ENCODE data around the gene UVRAG. TPM values are rescaled to one million over a fixed set of nuclear protein-coding genes. Genes with fewer than 3 reads are reported as not detected.

Gene UVRAG
- total RNA-seq, 1 experiment from 2014 or later: 31.3 TPM

DNA sequence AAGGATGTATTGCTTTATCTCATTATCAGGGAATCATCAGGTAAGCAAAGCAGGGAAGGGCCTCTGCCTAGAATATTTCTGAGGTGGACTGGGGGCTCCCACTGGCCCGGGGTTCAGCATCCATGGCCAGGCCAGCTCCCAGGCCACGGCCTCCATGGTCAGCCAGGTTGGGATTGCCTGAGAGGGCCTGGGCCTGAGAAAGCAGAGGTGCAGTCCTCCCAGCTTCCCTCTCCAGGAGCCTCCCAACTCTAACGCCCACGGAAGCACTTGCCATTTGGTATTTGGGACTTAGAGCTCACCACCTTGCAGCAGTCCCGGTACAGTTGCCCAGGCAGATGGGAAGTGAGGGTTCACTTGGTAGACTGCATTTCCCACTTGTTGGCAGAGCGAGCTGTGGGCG lies 33.7 kb upstream of the UVRAG start:
- Histone ChIP-seq H3K4me3 (ENCODE audit: low read depth, low read length) (no peak overlapping the region), H3K9me3 (no peaks in the 10 kb centered on the region), H3K4me1 (peaks cover 54% of the 10 kb centered on the region), H3K36me3 (ENCODE audit: control insufficient read depth, insufficient read depth, low read length) (peaks cover 9% of the 10 kb centered on the region), H3K27me3 (replicated peaks; ENCODE audit: control insufficient read depth, insufficient read depth, low read length) (no peaks in the 10 kb centered on the region)
- no peak for DNase-seq
- Mint-ChIP-seq H3K27ac (ENCODE audit: unreplicated experiment) (no peak overlapping the region), H3K36me3 (ENCODE audit: insufficient read depth, unreplicated experiment) (peaks cover 6% of the 10 kb centered on the region), H3K4me3 (ENCODE audit: unreplicated experiment) (no peak overlapping the region), H3K27me3 (ENCODE audit: insufficient read depth, unreplicated experiment) (no peaks in the 10 kb centered on the region), H3K9me3 (ENCODE audit: unreplicated experiment) (no peaks in the 10 kb centered on the region), H3K4me1 (ENCODE audit: low read depth, unreplicated experiment) (peaks cover 53% of the 10 kb centered on the region)
- BruUV-seq (replicated peaks): no TSS peak
- TF ChIP-seq, protein P1, sequence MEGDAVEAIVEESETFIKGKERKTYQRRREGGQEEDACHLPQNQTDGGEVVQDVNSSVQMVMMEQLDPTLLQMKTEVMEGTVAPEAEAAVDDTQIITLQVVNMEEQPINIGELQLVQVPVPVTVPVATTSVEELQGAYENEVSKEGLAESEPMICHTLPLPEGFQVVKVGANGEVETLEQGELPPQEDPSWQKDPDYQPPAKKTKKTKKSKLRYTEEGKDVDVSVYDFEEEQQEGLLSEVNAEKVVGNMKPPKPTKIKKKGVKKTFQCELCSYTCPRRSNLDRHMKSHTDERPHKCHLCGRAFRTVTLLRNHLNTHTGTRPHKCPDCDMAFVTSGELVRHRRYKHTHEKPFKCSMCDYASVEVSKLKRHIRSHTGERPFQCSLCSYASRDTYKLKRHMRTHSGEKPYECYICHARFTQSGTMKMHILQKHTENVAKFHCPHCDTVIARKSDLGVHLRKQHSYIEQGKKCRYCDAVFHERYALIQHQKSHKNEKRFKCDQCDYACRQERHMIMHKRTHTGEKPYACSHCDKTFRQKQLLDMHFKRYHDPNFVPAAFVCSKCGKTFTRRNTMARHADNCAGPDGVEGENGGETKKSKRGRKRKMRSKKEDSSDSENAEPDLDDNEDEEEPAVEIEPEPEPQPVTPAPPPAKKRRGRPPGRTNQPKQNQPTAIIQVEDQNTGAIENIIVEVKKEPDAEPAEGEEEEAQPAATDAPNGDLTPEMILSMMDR (IDR thresholded peaks at IDR 0.05; ENCODE audit: insufficient read depth in 1 of 2, low read depth in 1 of 2, low read length in 1 of 2, severe bottlenecking in 1 of 2, unreplicated experiment in 1 of 2): no peak
- ChIA-PET POLR2A (no interaction called here), CTCF (interaction anchor here (0.6 kb wide), 1 partner anchor 60 kb away, joined by 3 read pairs; no protein-coding TSS in a partner anchor)
- intact Hi-C loops (cut with micrococcal nuclease; ENCODE audit: unreplicated experiment): no loop called here

DNA sequence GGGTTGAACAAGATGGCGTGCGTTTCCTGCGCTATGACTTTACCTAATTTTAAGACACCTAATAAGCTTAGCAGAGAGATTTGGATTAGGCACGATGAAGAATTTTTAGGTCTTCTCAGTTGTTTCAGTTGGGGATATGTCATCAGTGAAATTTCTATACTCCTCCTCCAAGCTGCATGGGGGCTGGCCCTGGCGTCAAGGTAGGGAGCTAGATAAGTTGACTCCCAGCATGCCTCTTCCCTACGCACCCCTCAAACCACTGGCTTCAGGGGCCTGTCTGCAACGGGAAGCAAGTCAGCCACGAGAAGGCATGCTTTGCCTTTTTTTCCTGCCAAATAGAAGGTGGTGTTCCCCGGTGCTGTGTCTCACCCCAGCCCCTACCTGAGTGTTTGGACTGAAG lies 33.2 kb upstream of the UVRAG start:
- intact Hi-C loops (cut with micrococcal nuclease; ENCODE audit: unreplicated experiment): no loop called here
- Mint-ChIP-seq H3K36me3 (ENCODE audit: insufficient read depth, unreplicated experiment) (peaks cover 10% of the 10 kb centered on the region), H3K9me3 (ENCODE audit: unreplicated experiment) (no peaks in the 10 kb centered on the region), H3K27ac (ENCODE audit: unreplicated experiment) (no peak overlapping the region), H3K4me1 (ENCODE audit: low read depth, unreplicated experiment) (peaks cover 58% of the 10 kb centered on the region), H3K4me3 (ENCODE audit: unreplicated experiment) (no peak overlapping the region), H3K27me3 (ENCODE audit: insufficient read depth, unreplicated experiment) (no peaks in the 10 kb centered on the region)
- peaks cover 5% of the 10 kb centered on the region; the same call in 1 of the 2 replicates for H3K36me3 ChIP-seq (ENCODE audit: control insufficient read depth, insufficient read depth, low read length)
- TF ChIP-seq, protein P1 (IDR thresholded peaks at IDR 0.05; ENCODE audit: insufficient read depth in 1 of 2, low read depth in 1 of 2, low read length in 1 of 2, severe bottlenecking in 1 of 2, unreplicated experiment in 1 of 2): no peak
- BruUV-seq (replicated peaks): no TSS peak
- DNase-seq: no peak
- POLR2A ChIA-PET: no interaction called here
- no peaks in the 10 kb centered on the region for H3K27me3 ChIP-seq (replicated peaks; ENCODE audit: control insufficient read depth, insufficient read depth, low read length)
- no peak overlapping the region for H3K4me3 ChIP-seq (ENCODE audit: low read depth, low read length)
- CTCF ChIA-PET: interaction anchor here (1.0 kb wide), 1 partner anchor 12 kb away, joined by 7 read pairs; no protein-coding TSS in a partner anchor
- no peaks in the 10 kb centered on the region for H3K9me3 ChIP-seq
- peaks cover 60% of the 10 kb centered on the region for H3K4me1 ChIP-seq

DNA sequence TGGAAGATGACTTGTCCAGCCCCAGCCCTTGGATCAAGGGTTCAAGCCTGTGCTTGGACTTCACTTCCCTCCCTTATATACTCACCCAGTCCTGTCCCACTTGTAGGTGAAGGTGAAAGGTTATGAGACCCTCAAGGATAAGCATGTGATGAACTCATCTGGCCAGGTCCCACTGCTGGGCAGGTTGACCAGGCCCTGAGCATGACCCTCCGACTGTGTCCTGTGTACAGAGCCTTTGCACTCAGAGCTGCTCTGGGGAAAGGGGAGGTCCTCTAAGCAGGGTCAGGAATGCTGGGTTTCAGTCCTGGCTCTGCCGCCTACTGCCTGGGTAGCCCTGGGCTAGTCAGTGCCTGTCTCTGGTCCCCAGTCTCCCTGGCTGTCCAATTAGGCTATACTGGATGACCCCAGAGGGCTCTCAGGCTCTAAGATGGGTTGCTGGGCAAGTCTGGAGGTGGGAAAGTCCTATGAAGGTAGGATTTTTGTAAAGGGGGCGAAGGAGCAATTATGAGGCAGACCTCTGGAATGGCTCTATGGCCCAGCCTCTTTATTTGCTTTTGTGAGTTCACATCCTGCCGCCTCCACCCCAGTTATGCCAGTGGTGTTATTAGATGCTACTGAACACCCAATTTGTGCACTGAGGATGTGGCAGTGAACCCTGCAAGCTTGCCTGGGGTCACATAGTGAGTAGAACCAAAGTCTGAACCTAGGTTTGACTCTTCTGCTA lies 32.3 kb upstream of the UVRAG start:
- H3K4me1 ChIP-seq: peaks cover 68% of the 10 kb centered on the region

More for the DNA sequence above, 32.3 kb upstream of the UVRAG start:
- H3K36me3 ChIP-seq (ENCODE audit: control insufficient read depth, insufficient read depth, low read length): peaks cover 7% of the 10 kb centered on the region; the same call in 1 of the 2 replicates
- ChIA-PET CTCF (interaction anchor here (1.0 kb wide), 1 partner anchor 13 kb away, joined by 7 read pairs; no protein-coding TSS in a partner anchor), POLR2A (no interaction called here)
- Mint-ChIP-seq H3K27ac (ENCODE audit: unreplicated experiment) (peak overlapping the region; percentile 77), H3K4me3 (ENCODE audit: unreplicated experiment) (no peak overlapping the region), H3K4me1 (ENCODE audit: low read depth, unreplicated experiment) (peaks cover 64% of the 10 kb centered on the region), H3K36me3 (ENCODE audit: insufficient read depth, unreplicated experiment) (peaks cover 10% of the 10 kb centered on the region), H3K9me3 (ENCODE audit: unreplicated experiment) (no peaks in the 10 kb centered on the region), H3K27me3 (ENCODE audit: insufficient read depth, unreplicated experiment) (no peaks in the 10 kb centered on the region)
- H3K27me3 ChIP-seq (replicated peaks; ENCODE audit: control insufficient read depth, insufficient read depth, low read length): no peaks in the 10 kb centered on the region
- no peak overlapping the region for H3K4me3 ChIP-seq (ENCODE audit: low read depth, low read length)
- no peaks in the 10 kb centered on the region for H3K9me3 ChIP-seq
- intact Hi-C loops (cut with micrococcal nuclease; ENCODE audit: unreplicated experiment): no loop called here
- no peak for DNase-seq
- no TSS peak for BruUV-seq (replicated peaks)
- TF ChIP-seq, protein P1 (IDR thresholded peaks at IDR 0.05; ENCODE audit: insufficient read depth in 1 of 2, low read depth in 1 of 2, low read length in 1 of 2, severe bottlenecking in 1 of 2, unreplicated experiment in 1 of 2): no peak

All from Caco-2 (cell line).